Thymus (tissue), 11 donors: Measurements from ENCODE around the gene PCCA. TPM values are rescaled to one million over a fixed set of nuclear protein-coding genes. Genes with fewer than 3 reads are reported as not detected.

ENCODE experiments used
- DNase-seq, 9 donors: peaks; one replicate each; pipeline ENCODE4 v3.0.0-alpha.2; 2013; ENCODE audit warnings: low spot score in 9 of 9, low read depth in 6 of 9, missing footprints in 1 of 9
- H3K27ac ChIP-seq, 2 donors: one replicate each; pipeline ENCODE4 v1.5.1; 2013; ENCODE audit warnings: control low read depth in 1 of 2, low read depth in 1 of 2, low read length in 1 of 2, mild to moderate bottlenecking in 1 of 2, moderate library complexity in 1 of 2
- H3K27me3 ChIP-seq, 2 donors: one replicate each; pipeline ENCODE4 v1.5.1; 2013; ENCODE audit warnings: low read length in 1 of 2; ENCODE audit not compliant: control insufficient read depth in 2 of 2, insufficient read depth in 1 of 2
- H3K36me3 ChIP-seq, 2 donors: one replicate each; pipeline ENCODE4 v1.5.1; 2013; ENCODE audit warnings: low read length in 1 of 2, mild to moderate bottlenecking in 1 of 2, moderate library complexity in 1 of 2; ENCODE audit not compliant: control insufficient read depth in 2 of 2, insufficient read depth in 2 of 2
- H3K4me1 ChIP-seq, 2 donors: one replicate each; pipeline ENCODE4 v1.5.1; 2013; ENCODE audit warnings: low read length in 2 of 2; ENCODE audit not compliant: control insufficient read depth in 2 of 2, insufficient read depth in 2 of 2
- H3K4me3 ChIP-seq, 2 donors: one replicate each; pipeline ENCODE4 v1.5.1; 2013; ENCODE audit warnings: low read length in 2 of 2, control low read depth in 1 of 2, mild to moderate bottlenecking in 1 of 2
- H3K9me3 ChIP-seq, 2 donors: one replicate each; pipeline ENCODE4 v1.5.1; 2013; ENCODE audit warnings: low read length in 1 of 2, mild to moderate bottlenecking in 1 of 2; ENCODE audit not compliant: control insufficient read depth in 2 of 2, insufficient read depth in 1 of 2
- WGBS: extraction: QIAGEN DNeasy Blood & Tissue Kit; methylation state at CpG from one replicate; pipeline ENCODE4 v1.1.7; 2013; 5-methylcytosine and 5-hydroxymethylcytosine counted together
- polyA plus RNA-seq: library from polyadenylated mRNA; stranded (reverse); fragments of 200-250 nt; gene quantifications from one replicate; pipeline ENCODE4 v1.2.3, GENCODE V29; 2013
- total RNA-seq: library from RNA; stranded (reverse); fragments of 120-200 nt; gene quantifications from one replicate; pipeline ENCODE4 v1.2.4, GENCODE V29; 2013
- donor health status: healthy.

The PCCA gene
- total and polyA plus RNA-seq, 2 donors = 17.9 to 18.2 TPM

GRCh38 chr13:100409132-100409531, 320.2 kb downstream of the PCCA start:
- no peak for DNase-seq
- H3K4me3 ChIP-seq = no peak overlapping the region
- H3K27me3 ChIP-seq = no peaks in the 10 kb centered on the region
- H3K36me3 ChIP-seq = no peaks in the 10 kb centered on the region
- WGBS = 97% methylated on average over 5 of the region's 5 CpGs
- no peaks in the 10 kb centered on the region for H3K4me1 ChIP-seq
- H3K27ac ChIP-seq = no peak overlapping the region
- peaks cover 4 to 30% of the 10 kb centered on the region in 2 donors for H3K9me3 ChIP-seq

- Histone ChIP-seq H3K27ac (no peak overlapping the region), H3K36me3 (no peaks in the 10 kb centered on the region), H3K4me1 (no peaks in the 10 kb centered on the region), H3K9me3 (no peaks in the 10 kb centered on the region), H3K4me3 (no peak overlapping the region), H3K27me3 (no peaks in the 10 kb centered on the region)
- 97% methylated on average over 2 of the region's 2 CpGs for WGBS
- no peak for DNase-seq
Observed at GRCh38 chr13:100423375-100423774, 334.5 kb downstream of the PCCA start.

- Histone ChIP-seq H3K27me3 (no peaks in the 10 kb centered on the region), H3K4me3 (no peak overlapping the region), H3K27ac (no peak overlapping the region), H3K36me3 (no peaks in the 10 kb centered on the region), H3K9me3 (no peaks in the 10 kb centered on the region), H3K4me1 (no peaks in the 10 kb centered on the region)
- no peak for DNase-seq
- 97% methylated on average over 3 of the region's 3 CpGs for WGBS
Observed at GRCh38 chr13:100428986-100429385, 340.1 kb downstream of the PCCA start.

DNA sequence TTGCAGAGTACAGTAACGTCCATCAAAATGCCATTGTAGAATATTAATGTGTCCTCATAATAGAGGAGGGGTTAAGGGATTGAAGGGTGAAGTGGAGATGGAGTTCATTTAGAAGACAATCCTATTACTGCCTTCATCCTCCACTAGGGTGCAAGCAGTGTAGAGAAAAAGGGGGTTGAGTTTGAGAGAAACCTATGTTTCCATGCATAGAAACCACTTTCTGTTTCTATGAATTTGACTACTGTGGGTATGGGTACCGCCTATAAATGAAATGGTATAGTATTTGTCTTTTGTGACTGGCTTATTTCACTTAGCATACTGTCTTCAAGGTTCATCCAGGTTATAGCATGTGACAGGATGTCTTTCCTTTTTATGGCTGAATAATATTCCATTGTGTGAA, 343.7 kb downstream of the PCCA start:
- WGBS = 97% methylated on average over 2 of the region's 2 CpGs
- H3K4me3 ChIP-seq = no peak overlapping the region
- no peaks in the 10 kb centered on the region for H3K27me3 ChIP-seq
- DNase-seq = no peak
- no peaks in the 10 kb centered on the region for H3K9me3 ChIP-seq
- H3K27ac ChIP-seq = no peak overlapping the region
- H3K36me3 ChIP-seq = no peaks in the 10 kb centered on the region
- no peaks in the 10 kb centered on the region for H3K4me1 ChIP-seq

GRCh38 chr13:100433475-100433874, 344.6 kb downstream of the PCCA start:
- Histone ChIP-seq H3K36me3 (no peaks in the 10 kb centered on the region), H3K9me3 (no peaks in the 10 kb centered on the region), H3K4me1 (no peaks in the 10 kb centered on the region), H3K27ac (no peak overlapping the region), H3K27me3 (no peaks in the 10 kb centered on the region), H3K4me3 (no peak overlapping the region)
- no peak for DNase-seq

DNA sequence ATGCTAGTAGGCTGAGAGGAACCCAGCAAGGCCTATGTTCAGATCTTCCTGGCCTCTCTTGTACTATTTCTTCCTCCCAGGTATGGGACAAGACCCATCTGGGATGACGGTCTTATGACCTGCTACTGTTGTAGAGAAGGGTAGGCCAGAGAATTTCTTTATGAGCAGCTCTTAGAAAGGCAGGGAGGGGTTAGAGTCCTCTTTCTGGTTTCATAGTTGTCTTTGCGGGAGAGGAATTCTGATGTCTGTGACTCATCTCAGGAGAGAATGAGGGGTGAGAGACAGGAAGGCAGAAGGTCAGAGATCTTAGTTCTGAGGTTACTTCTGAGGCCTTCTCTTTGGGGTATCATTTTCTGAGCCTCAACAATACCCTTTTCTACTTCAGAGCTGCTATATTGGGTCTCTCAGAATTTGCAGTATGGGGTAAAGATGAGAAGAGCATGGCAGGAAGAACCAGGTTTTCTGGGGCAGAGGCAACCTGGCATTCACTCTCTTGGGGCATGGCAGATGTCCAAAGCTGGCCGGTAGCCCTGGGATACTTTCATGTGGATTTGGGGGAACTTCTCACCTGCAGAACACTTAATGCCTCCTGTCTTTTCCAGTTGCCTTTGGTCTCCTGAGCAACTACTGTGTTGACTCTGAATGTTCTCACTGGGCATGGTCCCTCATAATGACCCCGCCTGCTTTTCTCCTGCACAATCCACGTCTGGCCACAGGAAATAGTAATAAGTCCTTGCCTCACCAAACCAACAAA, 345.3 kb downstream of the PCCA start:
- WGBS = 87% methylated on average over 5 of the region's 5 CpGs
- no peaks in the 10 kb centered on the region for H3K36me3 ChIP-seq
- H3K4me3 ChIP-seq = no peak overlapping the region
- H3K4me1 ChIP-seq = no peaks in the 10 kb centered on the region
- no peaks in the 10 kb centered on the region for H3K9me3 ChIP-seq
- H3K27me3 ChIP-seq = no peaks in the 10 kb centered on the region
- H3K27ac ChIP-seq = no peak overlapping the region
- no peak for DNase-seq

DNA sequence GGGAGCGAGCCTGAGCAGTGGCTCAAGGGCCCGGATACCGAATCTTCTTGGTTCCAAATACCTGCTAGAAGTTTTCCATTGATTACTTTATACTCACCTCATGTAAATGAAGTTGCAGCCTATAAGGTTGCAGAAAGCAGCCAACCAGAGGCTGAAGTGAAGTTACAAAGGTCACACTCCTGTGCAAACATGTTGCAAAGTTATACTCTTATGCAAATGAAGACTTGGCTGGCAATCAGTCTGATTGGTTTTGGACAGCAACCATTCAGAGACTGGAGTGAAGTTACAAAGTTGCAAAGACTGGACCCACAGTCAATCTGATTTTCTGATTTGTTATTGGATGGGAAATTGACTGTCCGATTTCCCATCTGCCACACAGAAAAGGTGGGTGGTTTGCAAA, 347.2 kb downstream of the PCCA start:
- no peak for DNase-seq
- Histone ChIP-seq H3K4me3 (no peak overlapping the region), H3K27ac (no peak overlapping the region), H3K36me3 (no peaks in the 10 kb centered on the region), H3K27me3 (no peaks in the 10 kb centered on the region), H3K9me3 (no peaks in the 10 kb centered on the region), H3K4me1 (no peaks in the 10 kb centered on the region)
- WGBS = 98% methylated on average over 4 of the region's 4 CpGs

DNA sequence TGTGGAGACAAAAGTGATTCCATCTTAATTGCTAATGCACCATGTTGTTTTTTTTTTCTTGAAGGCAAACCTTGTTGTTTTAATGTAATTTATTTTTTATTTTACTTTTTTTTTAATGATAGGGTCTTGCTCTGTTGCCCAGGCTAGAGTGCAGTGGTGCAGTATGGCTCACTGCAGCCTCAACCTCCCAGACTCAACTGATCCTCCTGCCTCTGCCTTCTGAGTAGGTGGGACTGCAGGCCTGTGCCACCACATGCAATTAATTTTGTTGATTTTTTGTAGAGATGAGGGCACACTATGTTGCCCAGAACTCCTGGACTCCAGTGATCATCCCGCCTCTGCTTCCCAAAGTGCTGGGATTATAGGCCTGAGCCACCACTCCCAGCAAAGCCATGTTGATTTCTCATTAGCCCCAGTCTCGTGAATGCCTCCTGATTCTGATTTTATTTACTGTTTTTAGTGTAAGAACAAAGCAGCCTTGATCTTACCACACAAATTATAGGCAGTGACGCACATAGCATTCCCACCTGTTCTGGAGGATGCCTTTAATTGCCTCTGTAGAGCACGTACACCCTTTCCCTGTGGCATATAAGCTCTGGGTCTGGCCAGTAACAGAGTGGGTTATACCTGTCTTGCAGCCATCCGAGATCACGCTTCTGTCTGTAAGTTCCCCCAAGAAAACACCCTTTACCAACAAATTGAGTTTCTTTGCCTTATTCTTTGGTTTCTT, 349.3 kb downstream of the PCCA start:
- no peaks in the 10 kb centered on the region for H3K36me3 ChIP-seq
- H3K27me3 ChIP-seq = no peaks in the 10 kb centered on the region
- DNase-seq = no peak
- H3K27ac ChIP-seq = no peak overlapping the region
- H3K4me1 ChIP-seq = no peaks in the 10 kb centered on the region
- WGBS = 96% methylated on average over 6 of the region's 6 CpGs
- H3K9me3 ChIP-seq = no peaks in the 10 kb centered on the region
- H3K4me3 ChIP-seq = no peak overlapping the region

DNA sequence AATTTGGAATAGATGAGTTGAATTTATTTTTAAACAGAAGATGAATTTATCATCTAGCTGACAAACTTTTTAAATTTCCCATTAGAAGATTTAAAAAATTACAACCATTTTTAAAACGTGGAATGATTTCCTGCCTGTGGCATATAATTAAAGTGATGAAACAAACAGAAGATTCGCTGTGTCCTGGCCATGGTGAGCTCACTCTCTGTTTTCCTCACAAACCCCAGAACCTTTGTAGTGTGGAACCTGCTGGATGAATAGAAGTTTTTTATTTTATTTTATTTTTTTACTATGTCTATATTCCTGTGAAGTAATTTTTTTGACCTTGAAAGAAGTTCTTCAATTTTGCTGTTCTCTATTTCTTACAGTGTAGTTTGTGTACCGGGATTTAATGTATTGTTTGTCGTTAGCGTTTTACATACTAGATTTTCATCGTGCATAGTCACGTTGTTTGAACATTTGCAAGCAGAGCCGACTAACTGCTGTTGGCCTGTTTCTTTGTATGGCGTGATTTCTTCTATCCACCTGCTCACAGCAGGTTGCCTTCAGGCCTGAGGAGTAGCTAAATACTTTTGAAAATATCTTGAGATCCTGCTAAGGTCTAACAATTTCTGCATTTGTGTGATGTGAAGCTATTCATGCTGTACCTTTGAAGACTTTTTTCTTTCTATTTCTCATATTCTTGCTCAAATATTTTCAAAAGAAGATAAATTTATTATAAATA, 350.5 kb downstream of the PCCA start:
- no peak for DNase-seq
- no peak overlapping the region for H3K4me3 ChIP-seq
- 93% methylated on average over 9 of the region's 9 CpGs for WGBS
- no peaks in the 10 kb centered on the region for H3K4me1 ChIP-seq
- H3K27ac ChIP-seq = no peak overlapping the region
- H3K36me3 ChIP-seq = no peaks in the 10 kb centered on the region
- no peaks in the 10 kb centered on the region for H3K9me3 ChIP-seq
- H3K27me3 ChIP-seq = no peaks in the 10 kb centered on the region
